Measurements from ENCODE around the gene LDHAL6A. TPM values are rescaled to one million over a fixed set of nuclear protein-coding genes. Genes with fewer than 3 reads are reported as not detected.

Gene LDHAL6A
- total RNA-seq, 2 donors from 2014 or later = not detected

DNA sequence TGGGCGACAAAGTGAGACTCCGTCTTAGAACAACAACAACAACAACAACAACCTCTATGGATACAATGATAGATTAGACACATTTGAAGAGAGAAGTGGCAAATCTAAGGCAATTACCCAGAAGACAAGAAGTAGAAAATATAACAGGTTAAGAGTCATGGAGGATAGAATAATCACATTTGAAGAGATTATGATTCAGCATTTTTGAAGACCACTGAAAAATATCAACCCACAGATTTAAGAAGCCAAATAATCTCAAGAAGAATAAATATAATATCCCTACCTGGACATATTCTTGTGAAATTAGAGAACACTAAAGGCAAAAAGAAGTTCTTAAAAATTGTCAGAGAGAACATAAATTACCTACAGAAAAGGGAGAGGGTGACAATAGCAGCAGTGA, 35.6 kb upstream of the LDHAL6A start:
- ATAC-seq (ENCODE audit: insufficient number of reproducible peaks, low FRiP score, low read depth) (no peak), DNase-seq (ENCODE audit: low spot score) (no peak)
- Histone ChIP-seq H3K36me3 (no peaks in the 10 kb centered on the region), H3K4me3 (no peak overlapping the region), H3K4me1 (ENCODE audit: control insufficient read depth in 1 of 2, low read depth in 2 of 2) (no peaks in the 10 kb centered on the region), H3K9me3 (no peaks in the 10 kb centered on the region), H3K27me3 (replicated peaks; ENCODE audit: insufficient read depth) (no peaks in the 10 kb centered on the region), H3K27ac (no peak overlapping the region)
- TF ChIP-seq, protein P1, sequence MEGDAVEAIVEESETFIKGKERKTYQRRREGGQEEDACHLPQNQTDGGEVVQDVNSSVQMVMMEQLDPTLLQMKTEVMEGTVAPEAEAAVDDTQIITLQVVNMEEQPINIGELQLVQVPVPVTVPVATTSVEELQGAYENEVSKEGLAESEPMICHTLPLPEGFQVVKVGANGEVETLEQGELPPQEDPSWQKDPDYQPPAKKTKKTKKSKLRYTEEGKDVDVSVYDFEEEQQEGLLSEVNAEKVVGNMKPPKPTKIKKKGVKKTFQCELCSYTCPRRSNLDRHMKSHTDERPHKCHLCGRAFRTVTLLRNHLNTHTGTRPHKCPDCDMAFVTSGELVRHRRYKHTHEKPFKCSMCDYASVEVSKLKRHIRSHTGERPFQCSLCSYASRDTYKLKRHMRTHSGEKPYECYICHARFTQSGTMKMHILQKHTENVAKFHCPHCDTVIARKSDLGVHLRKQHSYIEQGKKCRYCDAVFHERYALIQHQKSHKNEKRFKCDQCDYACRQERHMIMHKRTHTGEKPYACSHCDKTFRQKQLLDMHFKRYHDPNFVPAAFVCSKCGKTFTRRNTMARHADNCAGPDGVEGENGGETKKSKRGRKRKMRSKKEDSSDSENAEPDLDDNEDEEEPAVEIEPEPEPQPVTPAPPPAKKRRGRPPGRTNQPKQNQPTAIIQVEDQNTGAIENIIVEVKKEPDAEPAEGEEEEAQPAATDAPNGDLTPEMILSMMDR (IDR thresholded peaks at IDR 0.05) = no peak

DNA sequence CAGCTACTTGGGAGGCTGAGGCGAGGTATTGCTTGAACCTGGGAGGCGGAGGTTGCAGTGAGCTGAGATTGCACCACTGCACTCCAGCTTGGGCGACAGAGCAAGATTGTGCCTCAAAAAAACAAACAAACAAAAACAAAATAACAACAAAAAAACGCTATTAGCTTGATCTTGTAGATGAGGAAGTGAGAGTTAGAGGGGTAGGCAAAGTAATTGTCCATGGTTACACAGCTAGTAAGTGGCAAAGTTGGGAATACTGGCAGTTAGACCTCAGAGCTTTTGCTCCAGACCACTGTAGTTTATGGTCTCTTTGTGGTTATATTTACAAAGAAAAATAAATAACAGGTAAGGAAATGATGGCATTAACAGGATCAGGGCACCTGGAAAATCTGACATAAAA, 28.4 kb upstream of the LDHAL6A start:
- no peak for DNase-seq (ENCODE audit: low spot score)

DNA sequence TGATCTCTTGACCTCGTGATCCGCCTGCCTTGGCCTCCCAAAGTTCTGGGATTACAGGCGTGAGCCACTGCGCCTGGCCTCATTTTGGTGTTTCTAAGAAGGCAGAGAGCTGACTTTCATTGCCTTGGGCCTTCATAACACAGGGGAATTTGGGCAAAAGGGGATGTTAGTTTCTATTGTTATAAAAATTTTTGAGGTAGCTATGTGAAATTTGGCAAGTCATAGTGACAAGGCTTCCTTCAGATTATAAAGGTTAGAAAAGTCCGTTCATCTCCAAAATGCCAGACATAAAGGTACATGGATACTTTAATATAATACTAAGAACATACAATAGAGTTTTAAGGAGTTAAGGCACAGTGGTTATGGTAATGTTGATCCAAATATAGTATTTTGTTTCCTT, 26.3 kb upstream of the LDHAL6A start:
- no peak overlapping the region for H3K27ac ChIP-seq
- ATAC-seq (ENCODE audit: insufficient number of reproducible peaks, low FRiP score, low read depth) (no peak), DNase-seq (ENCODE audit: low spot score) (no peak)
- H3K9me3 ChIP-seq = no peaks in the 10 kb centered on the region
- no peaks in the 10 kb centered on the region for H3K27me3 ChIP-seq (replicated peaks; ENCODE audit: insufficient read depth)
- TF ChIP-seq, protein P1 (IDR thresholded peaks at IDR 0.05) = no peak
- no peaks in the 10 kb centered on the region for H3K4me1 ChIP-seq (ENCODE audit: control insufficient read depth in 1 of 2, low read depth in 2 of 2)
- no peak overlapping the region for H3K4me3 ChIP-seq
- no peaks in the 10 kb centered on the region for H3K36me3 ChIP-seq

More for the DNA sequence above, 28.4 kb upstream of the LDHAL6A start:
- no peak for ATAC-seq (ENCODE audit: insufficient number of reproducible peaks, low FRiP score, low read depth)
- Histone ChIP-seq H3K9me3 (no peaks in the 10 kb centered on the region), H3K4me3 (no peak overlapping the region), H3K27ac (no peak overlapping the region), H3K4me1 (ENCODE audit: control insufficient read depth in 1 of 2, low read depth in 2 of 2) (no peaks in the 10 kb centered on the region), H3K36me3 (no peaks in the 10 kb centered on the region), H3K27me3 (replicated peaks; ENCODE audit: insufficient read depth) (no peaks in the 10 kb centered on the region)
- TF ChIP-seq, protein P1 (IDR thresholded peaks at IDR 0.05) = no peak

DNA sequence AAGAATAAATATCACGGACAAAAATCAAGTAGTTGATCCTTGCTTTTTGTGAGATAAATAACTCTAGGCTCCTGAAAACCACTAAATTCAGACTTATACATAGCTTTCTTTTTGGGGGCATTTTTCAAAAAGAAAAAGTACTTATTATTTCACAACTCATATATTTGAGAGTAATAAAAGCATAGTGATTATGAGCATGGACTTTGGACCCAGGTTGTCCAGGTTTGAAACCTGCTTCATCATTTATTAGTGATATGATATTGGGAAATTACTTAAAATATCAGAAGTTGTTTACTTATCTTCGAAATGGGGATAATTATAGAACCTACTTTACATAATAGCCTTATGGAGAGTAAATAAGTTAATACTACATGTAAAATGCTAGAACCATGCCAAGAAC, 17.0 kb upstream of the LDHAL6A start:
- no peak overlapping the region for H3K27ac ChIP-seq
- ATAC-seq (ENCODE audit: insufficient number of reproducible peaks, low FRiP score, low read depth) = no peak

DNA sequence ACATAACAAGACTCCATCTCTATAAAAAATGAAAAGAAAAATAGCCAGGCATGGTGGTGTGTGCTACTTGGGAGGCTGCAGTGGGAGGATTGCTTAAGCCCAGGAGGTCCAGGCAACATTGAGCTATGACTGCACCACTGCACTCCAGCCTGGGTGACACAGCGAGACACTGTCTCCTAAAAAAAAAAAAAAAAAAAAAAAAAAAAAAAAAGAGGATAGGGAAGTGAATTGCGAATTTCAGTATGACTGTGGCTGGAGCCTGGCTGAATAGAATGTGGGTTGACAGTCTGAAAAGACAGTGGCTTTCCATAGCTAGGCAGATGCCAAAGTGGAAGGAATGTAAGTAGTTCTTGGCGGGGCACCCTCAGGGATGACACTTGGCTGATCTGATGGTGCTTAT, 6.4 kb upstream of the LDHAL6A start:
- H3K36me3 ChIP-seq = no peaks in the 10 kb centered on the region
- TF ChIP-seq, protein P1 (IDR thresholded peaks at IDR 0.05) = no peak
- no peak overlapping the region for H3K4me3 ChIP-seq
- H3K9me3 ChIP-seq = no peaks in the 10 kb centered on the region
- H3K27me3 ChIP-seq (replicated peaks; ENCODE audit: insufficient read depth) = no peaks in the 10 kb centered on the region
- H3K27ac ChIP-seq = no peak overlapping the region
- DNase-seq (ENCODE audit: low spot score) (no peak), ATAC-seq (ENCODE audit: insufficient number of reproducible peaks, low FRiP score, low read depth) (no peak)
- H3K4me1 ChIP-seq (ENCODE audit: control insufficient read depth in 1 of 2, low read depth in 2 of 2) = no peaks in the 10 kb centered on the region

More for the DNA sequence above, 17.0 kb upstream of the LDHAL6A start:
- H3K4me1 ChIP-seq (ENCODE audit: control insufficient read depth in 1 of 2, low read depth in 2 of 2) = no peaks in the 10 kb centered on the region
- TF ChIP-seq, protein P1 (IDR thresholded peaks at IDR 0.05) = no peak
- no peak for DNase-seq (ENCODE audit: low spot score)
- H3K36me3 ChIP-seq = no peaks in the 10 kb centered on the region
- no peaks in the 10 kb centered on the region for H3K27me3 ChIP-seq (replicated peaks; ENCODE audit: insufficient read depth)
- H3K9me3 ChIP-seq = no peaks in the 10 kb centered on the region
- no peak overlapping the region for H3K4me3 ChIP-seq

Measured in thoracic aorta (tissue), 2 donors.